ENCODE data around the gene LRIT2.

- no peak for TF ChIP-seq CTCF (IDR thresholded peaks at IDR 0.05; ENCODE audit: low read depth, low read length, poor library complexity, severe bottlenecking)
- TF ChIP-seq EZH2phosphoT487 (IDR thresholded peaks at IDR 0.05; ENCODE audit: borderline replicate concordance, low read length), result no peak
These were observed 52.6 kb downstream of the LRIT2 start for GRCh38 chr10:84172467-84173356.

All from DOHH2 (cell line).